Limb (tissue), 2 donors: ENCODE measurements around the gene RNLS.
"Not testable (repeated sequence)": the region's sequence is repeated elsewhere in the genome, so short reads cannot be mapped to it uniquely, and the experiment has no call there.

Experiments used
- DNase-seq, 2 donors: peaks; one replicate each; pipeline ENCODE4 v3.0.0-alpha.2; 2016; ENCODE audit errors: extremely low spot score in 2 of 2

Gene RNLS

GRCh38 chr10:88392222-88392621, 190.9 kb downstream of the RNLS start:
- DNase-seq: no peak

DNA sequence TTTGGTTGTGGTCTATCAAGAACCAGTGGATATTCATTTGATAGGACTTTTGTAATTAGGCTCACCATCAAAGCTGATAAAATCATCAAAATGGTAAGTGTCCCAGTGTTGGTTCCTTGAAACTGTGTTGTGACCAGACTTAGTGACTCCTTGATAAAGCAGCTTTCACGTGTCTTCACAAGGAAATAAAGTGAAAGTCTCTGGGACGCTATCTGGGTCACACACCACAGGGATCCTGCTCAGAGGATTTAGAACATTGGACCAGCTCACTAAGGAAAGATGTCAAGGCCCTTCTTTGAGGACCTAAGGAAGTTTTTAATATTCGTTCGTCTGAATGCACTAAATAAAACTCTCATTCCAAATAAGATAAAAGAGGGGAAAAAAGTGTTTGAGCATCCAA, 193.1 kb downstream of the RNLS start:
- no peak for DNase-seq

DNA sequence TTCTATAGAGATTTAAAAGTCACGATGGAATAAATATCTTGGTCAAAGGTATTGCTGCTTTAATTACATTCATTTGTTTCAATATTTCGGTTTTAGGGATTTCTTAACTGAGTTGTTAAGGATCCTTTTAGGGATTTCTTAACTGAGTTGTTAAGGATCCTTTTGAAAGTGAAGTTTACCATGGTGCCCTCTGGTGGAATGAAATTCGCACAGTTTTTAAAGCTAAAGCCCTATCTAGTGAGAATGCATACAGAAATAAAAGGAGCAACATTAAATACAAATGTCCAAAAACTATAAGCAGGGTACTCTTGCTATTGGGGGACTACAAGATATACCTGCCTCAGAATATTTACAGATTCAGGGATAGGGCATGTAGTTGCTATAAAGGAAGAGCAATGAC, 193.7 kb downstream of the RNLS start:
- DNase-seq: peak; percentile 30 to 34

DNA sequence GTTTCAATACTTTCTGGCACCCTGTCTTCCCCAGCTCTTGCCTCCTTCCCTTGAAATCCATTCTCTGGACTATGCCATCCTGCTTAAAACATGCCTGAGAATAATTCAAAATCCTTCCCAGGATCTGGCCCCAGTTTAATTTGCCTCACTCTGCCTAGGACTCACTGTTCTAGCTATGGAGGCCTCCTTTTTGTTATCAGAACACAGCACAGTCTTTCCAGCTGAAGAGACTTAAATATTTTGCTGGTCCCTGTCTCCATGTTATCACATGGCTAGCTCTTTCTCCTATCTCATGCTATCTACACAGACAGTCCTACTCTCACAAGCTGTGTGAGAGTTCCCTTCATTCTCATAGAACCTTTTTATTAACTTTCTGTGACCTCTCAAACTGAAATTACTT, 194.8 kb downstream of the RNLS start:
- DNase-seq: no peak

DNA sequence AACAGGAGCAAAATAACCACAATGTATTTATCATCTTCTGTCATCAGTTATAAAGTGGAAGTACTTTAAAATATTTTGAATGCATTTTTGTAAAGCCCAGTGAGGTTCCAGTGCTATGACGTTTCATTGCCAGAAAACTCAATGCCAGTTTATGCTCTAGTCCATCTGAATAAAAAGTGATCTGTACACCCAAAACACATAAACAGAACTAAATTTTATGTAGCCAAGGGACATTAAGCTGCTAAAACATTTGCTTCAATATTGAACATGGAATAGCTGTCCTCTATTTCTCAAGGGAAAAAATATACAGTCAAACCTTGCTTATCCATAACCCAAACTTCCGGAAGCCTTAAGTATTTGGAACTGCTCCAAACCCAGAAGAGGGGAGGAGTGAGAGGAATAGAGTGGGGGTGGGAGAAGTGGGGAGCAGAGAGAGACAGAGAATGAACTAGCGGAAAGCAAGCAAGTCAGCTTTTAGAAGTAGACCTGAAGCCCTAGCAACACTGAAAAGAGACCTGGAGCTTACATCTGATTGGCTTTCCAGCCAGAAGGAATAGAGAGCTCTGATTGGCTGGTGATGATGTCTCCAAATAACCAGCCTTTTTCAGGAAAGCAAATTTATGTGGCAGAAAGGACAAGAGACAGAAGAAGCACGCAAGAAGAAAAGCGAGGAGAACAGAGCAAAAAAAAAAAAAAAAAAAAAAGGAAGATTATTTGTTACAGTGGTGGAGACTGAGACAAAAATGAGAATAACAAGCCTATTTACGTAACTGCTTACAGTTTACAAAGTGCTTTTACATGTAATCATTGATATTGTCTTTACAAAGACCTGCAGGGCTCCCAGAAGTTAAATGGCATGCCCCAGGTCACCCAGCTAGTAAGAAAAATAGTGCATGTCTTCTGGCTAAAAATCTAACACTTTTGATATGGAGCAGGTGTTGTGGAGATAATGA, 196.0 kb downstream of the RNLS start:
- peak; percentile 44 to 57 for DNase-seq

GRCh38 chr10:88386204-88386788, 196.8 kb downstream of the RNLS start:
- no peak for DNase-seq

DNA sequence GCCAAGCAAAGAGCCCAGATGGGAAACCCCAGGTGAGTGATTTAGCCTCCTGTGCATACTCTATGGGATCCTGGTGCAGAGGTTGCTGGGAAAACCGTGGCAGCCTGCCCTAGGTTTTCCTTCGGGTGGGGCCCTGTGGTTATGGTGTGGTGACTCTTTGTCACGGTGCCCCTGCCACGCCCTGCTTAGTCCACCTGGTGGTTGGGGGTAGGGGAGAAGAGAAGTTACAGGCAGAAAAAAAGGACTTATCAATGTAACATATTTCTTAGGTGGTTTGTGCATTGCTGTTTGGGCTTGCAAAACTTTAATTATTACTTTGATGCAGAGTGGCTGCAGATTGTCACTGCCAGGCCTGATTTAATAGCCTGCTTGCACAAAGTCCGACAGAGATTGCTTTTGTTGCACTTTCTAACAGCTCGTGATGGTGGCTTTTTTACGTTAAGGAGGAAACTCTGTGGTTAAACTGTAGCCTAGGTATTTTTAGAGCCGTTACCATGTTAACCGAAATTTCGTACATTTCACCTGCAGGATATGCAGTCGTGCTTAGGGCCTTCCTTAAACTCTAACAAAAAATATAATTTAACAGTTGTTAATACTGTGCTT, 197.4 kb downstream of the RNLS start:
- DNase-seq: peak in 1 of 2 donors; percentile 36

DNA sequence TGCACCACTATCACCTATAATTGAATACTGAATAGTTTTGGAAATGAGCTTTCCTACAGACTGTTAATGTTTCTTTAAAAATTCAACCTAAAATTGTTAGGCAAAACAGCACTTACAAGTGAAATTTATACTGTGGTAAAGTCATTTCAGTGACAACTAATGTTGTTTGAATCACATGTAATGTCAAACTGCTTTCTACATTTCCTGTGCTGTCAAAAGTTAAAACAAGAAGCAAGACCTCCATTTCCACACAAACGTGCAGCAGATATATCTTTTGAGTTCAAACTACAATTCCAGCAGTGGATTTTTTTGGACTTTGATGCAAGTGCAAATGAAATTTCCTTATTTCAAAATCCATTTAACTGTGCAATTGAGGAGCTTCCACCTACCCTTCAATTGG, 199.8 kb downstream of the RNLS start:
- no peak for DNase-seq

DNA sequence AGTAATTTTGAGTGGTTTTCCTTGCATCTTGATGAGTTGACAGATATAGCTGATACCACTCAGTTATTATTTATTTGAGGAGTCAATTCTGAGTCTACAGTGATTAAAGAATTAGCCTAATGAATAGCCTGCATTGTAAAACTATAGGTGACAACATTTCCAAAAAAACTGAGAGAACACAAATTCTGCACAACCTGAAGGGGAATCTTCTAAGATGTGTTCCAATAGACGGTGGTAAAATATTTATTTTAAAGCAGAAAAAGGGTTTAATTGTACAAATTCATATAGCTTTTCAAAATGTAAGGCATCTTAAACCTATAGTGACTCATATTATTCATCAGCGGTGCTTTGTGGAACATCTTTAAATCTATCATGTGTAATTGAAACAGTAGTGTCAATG, 200.4 kb downstream of the RNLS start:
- no peak for DNase-seq

GRCh38 chr10:88379575-88379974, 203.5 kb downstream of the RNLS start:
- DNase-seq: no peak

DNA sequence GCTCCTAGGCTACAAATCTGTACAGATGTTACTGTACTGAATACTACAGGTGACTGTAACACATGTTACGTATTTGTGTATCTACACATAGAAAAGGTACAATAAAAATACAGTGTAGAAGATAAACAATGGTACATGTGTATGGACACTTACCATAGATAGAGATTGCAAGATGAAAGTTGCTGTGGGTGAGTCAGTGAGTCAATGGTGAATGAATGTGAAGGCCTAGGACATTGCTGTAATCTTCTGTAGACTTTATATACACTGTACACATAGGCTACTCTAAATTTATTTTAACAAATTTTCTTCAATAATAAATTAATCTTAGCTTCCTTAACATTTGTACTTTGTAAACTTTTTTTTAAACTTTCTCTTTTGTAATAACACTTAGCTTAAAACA, 205.6 kb downstream of the RNLS start:
- DNase-seq: no peak

DNA sequence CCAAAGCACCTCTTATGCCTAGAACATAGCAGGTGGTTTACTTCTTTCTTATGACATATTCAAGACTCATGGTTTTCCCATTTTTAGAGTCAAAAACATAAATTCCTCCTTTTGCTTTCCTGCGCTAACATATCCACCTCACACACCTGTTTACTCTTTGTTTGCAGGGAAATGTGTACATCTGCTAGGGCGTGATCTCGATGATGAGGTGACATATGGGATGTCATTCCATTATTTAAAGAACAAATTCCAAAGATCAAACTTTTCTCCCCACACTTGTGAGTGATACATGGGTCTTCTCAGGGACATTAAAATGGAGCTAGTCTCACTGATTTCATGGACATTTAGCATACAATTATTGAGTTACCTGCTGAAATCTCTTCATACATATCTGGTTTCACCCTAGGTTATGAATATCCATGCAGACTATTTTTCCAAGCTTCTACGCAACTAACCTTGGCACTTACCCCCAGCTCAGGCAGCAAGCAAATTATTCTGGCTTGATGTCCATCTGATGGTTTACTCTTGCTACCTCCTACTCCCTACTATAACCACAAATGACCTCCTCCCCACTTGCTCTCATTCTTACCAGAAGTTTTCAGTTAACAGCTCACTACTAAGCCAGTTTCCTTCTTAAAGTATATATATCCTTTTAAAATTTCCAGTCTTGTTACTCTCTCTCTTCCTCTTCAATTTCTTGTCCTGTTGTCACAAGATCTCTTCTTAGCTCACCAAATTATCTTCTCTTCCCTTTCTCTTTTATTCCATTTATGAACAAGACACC, 208.5 kb downstream of the RNLS start:
- DNase-seq: no peak

DNA sequence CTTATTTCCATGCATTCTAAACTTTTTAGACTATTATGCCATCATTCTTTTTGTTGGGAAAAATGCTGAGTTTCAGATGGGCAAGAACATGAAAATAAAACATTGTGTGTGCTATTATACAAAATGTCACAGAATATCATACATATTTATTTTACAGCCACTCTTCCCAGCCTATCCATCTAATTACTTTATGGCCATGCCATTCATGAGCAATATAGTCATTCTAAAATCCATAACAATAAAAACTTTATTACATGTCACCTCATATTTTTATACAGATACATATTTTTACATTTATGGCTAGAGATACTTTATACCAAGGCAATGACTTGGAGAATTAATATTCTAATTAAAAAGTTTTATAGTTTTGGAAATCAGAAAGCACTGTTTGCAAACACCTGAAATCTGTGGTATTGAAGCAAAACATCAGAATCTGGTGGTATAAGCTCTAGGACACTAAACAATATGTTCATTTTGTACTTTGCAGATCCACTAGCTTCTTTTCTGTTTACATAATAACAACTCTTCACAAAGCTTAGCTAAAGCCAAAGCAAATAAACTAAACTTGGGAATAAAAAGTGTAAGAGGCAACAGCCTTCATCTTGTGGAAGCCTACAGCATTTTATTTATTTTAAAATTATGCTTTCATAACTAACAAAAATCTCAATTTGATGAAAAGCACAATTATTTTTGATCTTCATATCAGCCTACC, 210.1 kb downstream of the RNLS start:
- DNase-seq: no peak

GRCh38 chr10:88372051-88372715, 210.9 kb downstream of the RNLS start:
- no peak for DNase-seq

- no peak for DNase-seq
Observed at GRCh38 chr10:88370713-88371112, 212.4 kb downstream of the RNLS start.

GRCh38 chr10:88366772-88367171, 216.3 kb downstream of the RNLS start:
- no peak for DNase-seq

DNA sequence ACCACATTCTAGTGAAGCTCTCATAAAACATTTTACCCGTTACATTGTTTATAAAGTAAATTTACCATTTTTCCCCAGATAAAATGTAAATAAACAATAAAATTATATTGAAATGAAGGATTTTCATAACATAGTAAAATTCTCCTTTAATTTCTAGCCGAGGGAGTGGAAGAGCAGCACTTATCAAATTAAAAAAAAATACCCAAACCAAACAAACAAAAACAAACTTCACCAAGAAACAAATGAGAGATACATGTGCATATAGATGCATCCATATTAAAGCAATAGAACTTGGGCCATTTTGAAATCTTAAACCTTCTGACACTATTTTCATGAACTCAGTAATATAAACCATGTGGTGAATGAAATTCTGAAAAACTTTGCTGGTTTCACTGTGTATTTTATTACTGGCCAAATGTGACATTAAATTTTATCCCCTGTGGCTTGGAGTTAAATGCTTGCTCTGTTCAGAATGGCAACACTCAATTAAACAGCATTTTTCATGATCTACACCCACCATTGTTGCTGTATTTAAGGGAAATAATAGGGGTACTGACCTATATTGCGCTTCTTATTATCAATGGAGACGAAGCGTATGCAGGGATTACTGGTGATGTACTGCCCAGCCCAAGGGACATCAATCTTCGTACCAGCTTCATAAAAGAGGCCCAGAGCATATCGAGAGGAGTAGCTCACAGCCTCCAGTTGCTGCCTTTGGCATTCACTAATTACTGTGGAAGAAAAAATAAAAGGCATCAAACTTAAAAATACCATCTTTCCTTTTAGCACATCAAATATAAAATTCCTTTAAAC, 220.9 kb downstream of the RNLS start:
- DNase-seq: no peak

DNA sequence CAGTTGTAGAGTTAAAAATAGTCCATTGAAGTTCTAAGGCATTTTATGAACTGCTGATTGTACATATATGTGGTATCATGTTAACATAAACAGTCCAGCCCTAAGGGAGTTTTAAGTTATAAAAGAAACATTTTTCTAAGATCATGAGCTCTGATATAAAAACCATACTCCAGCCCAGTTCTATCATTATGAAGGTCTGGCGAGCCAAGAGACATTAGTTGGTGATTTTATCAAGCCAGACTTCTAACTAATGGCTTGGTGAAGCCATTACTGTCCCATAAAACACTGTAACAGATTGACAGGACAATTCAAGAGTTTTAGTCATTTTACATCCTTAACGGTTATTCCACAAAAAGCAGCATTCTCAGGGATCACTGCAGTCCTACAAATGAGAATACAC, 221.6 kb downstream of the RNLS start:
- DNase-seq: no peak

GRCh38 chr10:88355750-88356149, 227.4 kb downstream of the RNLS start:
- not testable (repeated sequence) for DNase-seq
